Measurements from ENCODE around the gene INCENP.

INCENP gene

DNA sequence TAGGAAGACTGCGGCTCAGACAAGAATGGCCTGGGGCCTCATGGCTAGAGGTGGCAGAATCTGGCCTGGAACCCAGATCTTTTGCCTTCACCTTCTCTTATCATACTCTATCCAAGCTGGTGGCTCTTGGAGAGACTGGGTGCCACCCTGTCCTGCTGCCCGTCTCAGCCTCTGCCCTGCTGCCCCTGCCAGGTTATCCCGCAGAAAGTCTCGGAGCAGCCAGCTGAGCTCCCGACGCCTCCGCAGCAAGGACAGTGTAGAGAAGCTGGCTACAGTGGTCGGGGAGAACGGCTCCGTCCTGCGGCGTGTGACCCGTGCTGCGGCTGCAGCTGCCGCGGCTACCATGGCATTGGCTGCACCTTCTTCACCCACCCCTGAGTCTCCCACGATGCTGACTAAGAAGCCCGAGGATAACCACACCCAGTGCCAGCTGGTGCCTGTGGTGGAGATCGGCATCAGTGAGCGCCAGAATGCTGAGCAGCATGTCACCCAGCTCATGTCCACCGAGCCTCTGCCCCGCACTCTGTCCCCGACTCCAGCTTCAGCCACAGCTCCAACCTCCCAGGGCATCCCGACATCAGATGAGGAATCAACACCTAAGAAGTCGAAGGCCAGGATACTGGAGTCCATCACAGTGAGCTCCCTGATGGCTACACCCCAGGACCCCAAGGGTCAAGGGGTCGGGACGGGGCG lies 5.9 kb downstream of the INCENP start:
- TF ChIP-seq POLR2A (IDR thresholded peaks at IDR 0.05; ENCODE audit: low read depth, low read length) = no peak
- FAIRE-seq = no peak

DNA sequence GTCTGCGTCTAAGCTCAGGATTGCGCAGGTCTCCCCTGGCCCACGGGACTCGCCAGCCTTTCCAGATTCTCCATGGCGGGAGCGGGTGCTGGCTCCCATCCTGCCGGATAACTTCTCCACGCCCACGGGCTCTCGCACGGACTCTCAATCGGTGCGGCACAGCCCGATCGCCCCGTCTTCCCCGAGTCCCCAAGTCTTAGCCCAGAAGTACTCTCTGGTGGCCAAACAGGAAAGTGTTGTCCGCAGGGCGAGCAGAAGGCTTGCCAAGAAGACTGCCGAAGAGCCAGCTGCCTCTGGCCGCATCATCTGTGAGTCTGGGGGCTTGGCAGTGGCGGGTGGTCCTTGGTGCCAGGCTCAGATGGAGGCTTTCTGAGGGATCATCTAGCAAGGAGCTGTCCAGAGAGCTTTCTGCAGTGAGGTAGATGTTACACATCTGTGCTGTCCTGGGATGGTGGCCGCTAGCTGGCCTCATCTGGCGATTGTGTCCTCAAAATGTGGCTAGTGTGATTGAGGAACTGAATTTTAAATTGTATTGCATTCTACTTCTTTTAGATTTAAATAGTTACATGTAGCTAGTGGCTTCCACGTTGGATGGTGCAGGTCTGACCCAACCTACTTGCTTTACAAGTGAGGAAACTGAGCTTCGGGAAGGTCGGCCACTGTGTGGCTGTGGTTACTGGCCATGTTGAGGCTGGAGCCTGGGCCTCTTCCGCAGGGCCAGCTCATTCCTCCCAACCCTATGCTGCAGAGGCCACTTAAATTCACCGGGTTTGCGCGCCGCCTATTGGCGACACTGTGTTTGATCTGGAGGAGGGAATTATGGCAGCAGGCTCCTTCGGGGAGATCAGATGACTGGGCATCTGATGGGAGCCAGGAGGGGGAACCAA lies 6.7 kb downstream of the INCENP start:
- no peak for FAIRE-seq
- no peak for DNase-seq (ENCODE audit: insufficient read length, low spot score)
- TF ChIP-seq POLR2A (IDR thresholded peaks at IDR 0.05; ENCODE audit: low read depth, low read length) = no peak

More for the DNA sequence above, 5.9 kb downstream of the INCENP start:
- DNase-seq (ENCODE audit: insufficient read length, low spot score) = no peak

DNA sequence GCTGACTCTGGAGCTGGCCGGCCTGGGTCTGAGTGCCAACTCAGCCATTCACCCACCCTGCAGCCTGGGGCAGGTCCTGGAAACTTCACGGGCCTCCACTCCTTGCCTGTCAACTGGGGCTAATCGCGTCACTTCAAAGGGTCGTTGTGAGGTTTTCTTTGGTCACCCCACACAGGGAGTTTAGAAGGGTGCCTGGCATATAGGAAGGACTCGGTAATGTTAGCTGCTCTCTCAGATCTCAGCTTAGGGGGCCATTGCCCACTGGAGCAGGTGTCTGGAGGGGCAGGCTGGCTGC lies 7.3 kb downstream of the INCENP start:
- no peak for FAIRE-seq
- TF ChIP-seq POLR2A (IDR thresholded peaks at IDR 0.05; ENCODE audit: low read depth, low read length) = no peak
- DNase-seq (ENCODE audit: insufficient read length, low spot score) = no peak

DNA sequence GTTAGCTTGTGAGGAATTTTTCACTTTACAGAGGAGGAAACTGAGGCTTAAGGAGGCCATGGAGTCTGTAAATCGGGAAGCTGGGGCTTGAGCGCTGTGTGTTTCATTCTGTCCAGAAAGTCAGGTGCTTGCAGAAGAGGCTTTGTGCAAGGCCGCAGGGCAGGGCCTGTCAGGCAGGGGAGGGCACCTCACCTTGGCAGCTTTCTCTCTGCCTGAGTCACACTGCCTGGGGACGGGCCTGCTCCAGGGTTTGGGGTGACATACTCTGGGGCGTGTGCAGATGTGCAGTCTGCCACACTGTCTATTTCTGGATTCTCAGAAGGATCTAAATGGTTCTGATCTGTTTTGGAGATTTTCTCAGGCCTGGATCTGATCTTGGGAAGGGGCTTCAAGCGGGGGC lies 8.4 kb downstream of the INCENP start:
- TF ChIP-seq POLR2A (IDR thresholded peaks at IDR 0.05; ENCODE audit: low read depth, low read length) = no peak
- DNase-seq (ENCODE audit: insufficient read length, low spot score) (peak; percentile 55), FAIRE-seq (no peak)

DNA sequence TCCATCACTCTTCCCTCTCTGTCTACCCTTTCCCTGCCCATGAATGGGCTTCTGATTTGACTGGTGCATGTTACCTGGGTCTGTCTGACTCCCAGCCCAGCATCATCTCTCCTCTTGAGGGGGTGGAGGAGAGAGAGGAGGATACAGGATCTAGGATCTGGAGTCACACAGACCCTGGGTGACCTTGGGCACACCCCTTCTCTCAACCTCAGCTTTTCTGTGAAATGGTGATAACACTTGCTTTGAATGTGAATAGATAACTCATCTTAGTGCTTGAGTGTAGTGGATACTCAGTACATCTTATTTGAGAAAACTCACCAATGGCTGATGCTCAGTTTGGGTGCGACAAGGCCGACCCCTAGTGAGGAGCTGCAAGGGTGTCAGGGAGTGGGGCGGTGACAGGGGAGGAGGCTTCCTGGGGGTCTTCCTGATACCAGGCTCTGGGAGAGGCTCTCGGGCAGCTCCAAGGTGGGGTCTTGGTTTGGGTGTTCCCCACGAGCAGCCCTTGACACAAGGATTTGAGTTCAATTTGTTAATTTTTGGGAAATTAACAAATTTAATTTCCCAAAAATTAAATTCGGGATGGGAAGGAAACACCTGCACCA lies 9.0 kb downstream of the INCENP start:
- DNase-seq (ENCODE audit: insufficient read length, low spot score) (no peak), FAIRE-seq (no peak)
- TF ChIP-seq POLR2A (IDR thresholded peaks at IDR 0.05; ENCODE audit: low read depth, low read length) = no peak

DNA sequence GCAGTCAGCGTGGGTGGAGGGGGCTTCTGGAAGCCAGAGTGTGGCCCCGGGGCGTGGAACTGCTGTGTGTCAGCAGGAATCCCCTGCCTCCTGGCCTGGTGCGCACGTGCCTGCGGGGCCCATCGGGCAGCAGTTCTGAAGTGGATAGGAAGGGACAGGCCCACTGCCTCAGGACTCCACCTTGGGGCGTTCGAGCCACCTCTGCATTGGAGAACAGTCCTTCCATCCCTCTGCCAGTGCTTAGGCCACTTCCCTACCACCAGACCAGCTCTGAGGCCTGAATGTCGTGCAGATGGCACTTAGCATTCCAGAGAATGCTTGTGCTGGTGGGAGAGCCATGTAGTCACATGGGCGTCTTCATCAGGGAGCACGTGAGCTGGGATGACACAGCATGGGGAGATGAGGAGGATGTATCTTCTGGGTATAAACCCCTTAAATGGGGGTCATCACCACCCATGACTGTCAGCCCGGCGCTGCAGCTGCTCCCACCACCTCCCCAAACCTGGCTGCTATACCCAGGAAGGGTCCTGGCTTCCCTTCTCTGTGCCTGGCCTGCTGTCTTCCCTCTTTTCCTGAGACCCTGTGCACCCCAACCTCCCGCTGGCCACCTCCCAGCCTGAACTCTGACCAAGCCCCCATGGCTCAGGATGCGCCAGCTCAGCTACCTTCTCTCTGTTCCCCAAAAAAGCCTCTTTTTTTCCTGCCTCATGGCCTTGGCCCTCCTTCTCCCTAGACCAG lies 9.7 kb downstream of the INCENP start:
- DNase-seq (ENCODE audit: insufficient read length, low spot score) = no peak
- no peak for TF ChIP-seq POLR2A (IDR thresholded peaks at IDR 0.05; ENCODE audit: low read depth, low read length)

DNA sequence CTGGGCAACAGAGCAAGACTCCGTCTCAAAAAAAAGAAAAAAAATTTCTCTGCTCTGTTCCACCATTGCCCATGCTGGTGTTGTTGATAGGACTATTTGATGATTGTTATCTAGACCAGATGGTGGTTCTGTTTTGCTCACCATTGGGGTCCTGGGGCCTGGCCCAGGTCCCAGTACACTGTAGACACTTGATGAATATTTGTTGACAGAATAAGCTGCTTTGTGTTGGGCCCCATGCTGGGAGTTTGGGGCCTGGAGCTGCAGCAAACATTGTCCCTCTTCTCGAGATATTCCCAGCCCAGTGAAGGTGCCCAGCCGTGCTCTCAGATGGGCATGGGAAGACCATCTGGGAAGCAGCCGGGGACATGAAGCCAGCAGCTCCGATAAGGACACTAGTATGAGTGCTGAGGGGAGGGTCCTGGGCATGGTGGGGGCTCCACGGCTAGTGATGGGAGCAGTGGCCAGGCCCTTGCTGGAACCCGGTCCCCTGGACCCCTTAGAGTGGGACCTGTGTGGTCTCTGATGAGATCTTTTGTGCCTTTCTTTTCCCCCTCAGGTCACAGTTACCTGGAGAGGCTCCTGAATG lies 13.6 kb downstream of the INCENP start:
- no peak for DNase-seq (ENCODE audit: insufficient read length, low spot score)
- no peak for TF ChIP-seq POLR2A (IDR thresholded peaks at IDR 0.05; ENCODE audit: low read depth, low read length)
- FAIRE-seq = no peak

More for the DNA sequence above, 9.7 kb downstream of the INCENP start:
- FAIRE-seq = no peak

DNA sequence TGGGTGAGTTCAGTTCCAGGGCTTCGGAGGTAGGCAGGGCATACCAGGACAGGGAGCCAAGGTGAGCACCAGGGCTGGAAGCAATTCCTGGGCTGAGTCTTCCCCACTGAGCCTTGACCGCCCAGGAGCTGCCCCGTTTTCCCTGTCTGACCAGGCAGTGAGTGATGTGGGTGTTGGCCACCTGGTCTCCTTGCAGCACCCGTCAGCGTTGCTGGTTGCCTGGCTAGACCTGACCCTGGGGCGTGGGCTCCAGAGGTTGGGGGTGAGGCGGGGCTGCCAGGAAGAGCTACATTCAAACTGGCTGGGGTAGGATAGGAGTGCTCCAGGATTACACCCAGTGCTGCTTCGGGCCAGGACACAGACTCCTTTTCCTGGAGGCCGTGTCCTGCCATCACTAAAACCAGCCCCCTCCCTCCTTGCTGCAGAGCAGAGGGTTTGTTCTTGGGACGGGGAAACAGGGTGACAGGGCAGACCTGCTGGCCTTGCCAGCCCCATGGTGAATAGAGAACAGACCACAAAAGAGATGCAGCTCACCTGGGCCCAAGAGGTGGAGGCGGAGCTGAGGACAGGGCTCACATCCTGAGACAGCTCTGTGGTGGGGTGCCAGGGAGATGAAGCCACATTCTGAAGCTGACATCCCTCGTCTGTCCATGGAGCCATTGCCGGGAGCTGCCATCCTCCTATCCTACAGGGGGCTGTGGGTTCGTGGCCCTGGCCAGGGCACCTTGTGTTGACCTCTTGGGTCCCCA lies 14.2 kb downstream of the INCENP start:
- DNase-seq (ENCODE audit: insufficient read length, low spot score) (no peak), FAIRE-seq (no peak)
- TF ChIP-seq POLR2A (IDR thresholded peaks at IDR 0.05; ENCODE audit: low read depth, low read length) = no peak

DNA sequence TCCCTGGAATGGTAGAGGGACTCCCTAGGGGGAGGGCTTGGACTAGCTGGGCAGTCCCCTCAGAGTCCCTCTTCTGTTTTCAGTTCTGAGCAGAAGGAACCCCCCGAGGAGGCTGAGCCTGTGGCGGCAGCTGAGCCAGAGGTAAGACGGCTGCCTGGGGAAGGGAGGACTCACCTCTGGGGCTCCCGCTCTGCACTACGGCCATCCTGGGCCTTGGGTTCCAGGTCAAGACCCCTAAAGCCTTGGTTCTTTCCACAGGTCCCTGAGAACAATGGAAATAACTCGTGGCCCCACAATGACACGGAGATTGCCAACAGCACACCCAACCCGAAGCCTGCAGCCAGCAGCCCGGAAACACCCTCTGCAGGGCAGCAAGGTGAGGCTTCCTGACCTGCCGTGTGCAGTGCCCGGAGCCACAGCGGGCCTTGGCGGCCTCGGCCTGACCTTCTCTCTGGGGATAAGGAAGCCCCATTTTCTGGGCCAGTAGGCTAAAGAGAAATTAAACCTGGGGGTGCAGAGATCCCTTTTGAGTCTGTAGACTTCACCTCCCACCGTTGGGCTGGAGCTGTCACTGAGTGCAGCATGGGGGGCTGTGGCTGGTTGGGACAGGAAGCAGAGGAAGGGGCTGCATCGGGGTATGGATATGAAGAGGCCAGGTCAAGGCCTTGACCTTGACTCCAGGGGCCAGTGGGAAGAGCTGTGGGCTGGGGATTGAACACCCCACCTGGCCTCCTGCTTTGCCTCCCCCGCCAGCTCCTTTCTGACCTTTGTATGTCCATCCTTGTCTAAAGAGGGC lies 15.0 kb downstream of the INCENP start:
- TF ChIP-seq POLR2A (IDR thresholded peaks at IDR 0.05; ENCODE audit: low read depth, low read length) = no peak
- FAIRE-seq (no peak), DNase-seq (ENCODE audit: insufficient read length, low spot score) (no peak)

DNA sequence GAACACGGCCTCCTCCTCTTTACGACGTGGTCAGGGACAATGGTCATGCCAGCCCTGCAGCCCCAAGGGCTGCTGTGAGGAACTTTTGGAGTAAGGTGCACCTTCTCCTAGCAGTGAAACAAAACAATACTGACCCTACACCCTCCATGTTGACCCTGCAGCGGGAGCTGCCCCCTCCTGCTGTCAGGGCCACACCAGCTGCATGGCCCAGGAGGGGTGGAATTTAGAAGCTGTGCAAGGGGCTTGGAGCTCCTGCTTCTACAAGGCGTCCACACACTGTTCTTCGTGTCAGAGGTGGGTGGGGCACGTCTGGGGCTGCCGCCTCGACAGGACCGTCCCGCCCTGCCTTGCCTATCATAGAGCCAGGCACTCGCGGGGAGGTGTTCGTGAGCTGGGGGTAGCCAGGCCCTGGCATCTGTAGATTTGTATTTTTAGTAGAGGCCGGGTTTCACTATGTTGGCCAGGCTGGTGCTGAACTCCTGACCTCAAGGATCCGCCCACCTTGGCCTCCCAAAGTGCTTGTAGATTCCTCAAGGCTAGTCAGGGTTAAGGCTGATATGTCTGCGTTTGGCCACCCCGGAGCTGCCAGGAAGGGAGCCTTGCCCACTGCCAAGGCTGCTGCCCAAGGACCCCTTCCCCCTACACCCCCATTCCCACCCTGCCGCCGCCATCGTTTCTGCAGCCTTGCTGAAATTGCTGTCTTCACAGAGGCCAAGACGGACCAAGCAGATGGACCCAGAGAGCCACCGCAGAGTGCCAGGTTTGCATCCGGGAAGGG lies 15.9 kb downstream of the INCENP start:
- DNase-seq (ENCODE audit: insufficient read length, low spot score) (no peak), FAIRE-seq (no peak)
- TF ChIP-seq POLR2A (IDR thresholded peaks at IDR 0.05; ENCODE audit: low read depth, low read length) = no peak

DNA sequence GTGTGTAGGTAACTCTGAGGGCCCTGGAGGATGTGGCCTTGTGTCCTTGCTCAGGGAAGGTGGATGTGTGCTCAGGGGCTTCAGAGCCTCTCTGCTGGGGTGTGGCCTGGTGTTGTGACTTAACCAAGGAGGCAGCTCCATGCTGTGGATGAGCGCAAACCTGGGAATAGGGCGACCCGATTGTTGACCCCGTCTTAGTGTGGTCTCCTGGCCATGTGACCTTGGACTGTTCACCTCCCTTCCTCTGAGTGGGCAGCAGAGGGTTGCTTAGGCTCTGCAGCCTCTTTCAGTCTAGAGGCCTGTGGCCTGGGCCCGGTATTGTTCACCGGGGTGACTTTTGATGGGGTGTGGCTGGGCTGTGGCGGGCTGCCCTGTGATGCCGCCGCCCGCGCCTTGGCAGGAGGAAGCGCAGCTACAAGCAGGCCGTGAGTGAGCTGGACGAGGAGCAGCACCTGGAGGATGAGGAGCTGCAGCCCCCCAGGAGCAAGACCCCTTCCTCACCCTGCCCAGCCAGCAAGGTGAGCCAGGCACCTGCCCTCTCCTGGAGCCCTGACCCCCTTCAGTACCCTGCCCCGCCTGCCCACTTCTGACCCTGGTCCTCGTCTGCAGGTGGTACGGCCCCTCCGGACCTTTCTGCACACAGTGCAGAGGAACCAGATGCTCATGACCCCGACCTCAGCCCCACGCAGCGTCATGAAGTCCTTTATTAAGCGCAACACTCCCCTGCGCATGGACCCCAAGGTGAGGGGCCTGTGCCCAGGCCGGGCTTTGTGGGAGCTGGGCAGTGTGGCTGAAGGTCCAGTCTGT lies 16.7 kb downstream of the INCENP start:
- no peak for TF ChIP-seq POLR2A (IDR thresholded peaks at IDR 0.05; ENCODE audit: low read depth, low read length)
- FAIRE-seq = no peak

More for the DNA sequence above, 16.7 kb downstream of the INCENP start:
- DNase-seq (ENCODE audit: insufficient read length, low spot score) = no peak

All from H54 (cell line).